ENCODE data around the gene TGFBR3. TPM values are rescaled to one million over a fixed set of nuclear protein-coding genes. Genes with fewer than 3 reads are reported as not detected.

The TGFBR3 gene
- polyA plus RNA-seq, 1 experiment = 8.2 TPM

GRCh38 chr1:91851130-91852010, 34.6 kb downstream of the TGFBR3 start:
- no peak overlapping the region for H3K4me3 ChIP-seq (ENCODE audit: low read depth, low read length)
- no peak for TF ChIP-seq CTCF (IDR thresholded peaks at IDR 0.05; ENCODE audit: insufficient read depth, low read depth, low read length)
- ChIA-PET POLR2A (no interaction called here), CTCF (interaction anchor here (0.6 to 1.8 kb wide), 6 partner anchors 9 to 339 kb away, joined by 3 to 7 read pairs (median 4); partner anchors contain the start of gene TGFBR3)
- no peaks in the 10 kb centered on the region for H3K36me3 ChIP-seq (ENCODE audit: control insufficient read depth, insufficient read depth, low read length)
- no peaks in the 10 kb centered on the region for H3K27me3 ChIP-seq (ENCODE audit: control insufficient read depth, insufficient read depth, low read length)
- no peak for DNase-seq (ENCODE audit: low read depth)

- Histone ChIP-seq H3K4me3 (ENCODE audit: low read depth, low read length) (no peak overlapping the region), H3K27me3 (ENCODE audit: control insufficient read depth, insufficient read depth, low read length) (no peaks in the 10 kb centered on the region), H3K36me3 (ENCODE audit: control insufficient read depth, insufficient read depth, low read length) (no peaks in the 10 kb centered on the region)
- no peak for DNase-seq (ENCODE audit: low read depth)
- ChIA-PET POLR2A (no interaction called here), CTCF (interaction anchor here (1.0 to 1.7 kb wide), 4 partner anchors 10 to 339 kb away, joined by 3 to 7 read pairs (median 4); partner anchors contain the start of gene TGFBR3)
- TF ChIP-seq CTCF (IDR thresholded peaks at IDR 0.05; ENCODE audit: insufficient read depth, low read depth, low read length) = no peak
These were observed 35.2 kb downstream of the TGFBR3 start for GRCh38 chr1:91850708-91851107.

GRCh38 chr1:91847851-91848250, 38.1 kb downstream of the TGFBR3 start:
- Histone ChIP-seq H3K36me3 (ENCODE audit: control insufficient read depth, insufficient read depth, low read length) (no peaks in the 10 kb centered on the region), H3K4me3 (ENCODE audit: low read depth, low read length) (no peak overlapping the region), H3K27me3 (ENCODE audit: control insufficient read depth, insufficient read depth, low read length) (no peaks in the 10 kb centered on the region)
- ChIA-PET CTCF (interaction anchor here (0.7 kb wide), 1 partner anchor 443 kb away, joined by 3 read pairs; no protein-coding TSS in a partner anchor), POLR2A (interaction anchor here (0.6 kb wide), 1 partner anchor 19 kb away, joined by 4 read pairs; no protein-coding TSS in a partner anchor)
- DNase-seq (ENCODE audit: low read depth) = no peak
- no peak for TF ChIP-seq CTCF (IDR thresholded peaks at IDR 0.05; ENCODE audit: insufficient read depth, low read depth, low read length)

GRCh38 chr1:91846639-91847013, 39.3 kb downstream of the TGFBR3 start:
- ChIA-PET CTCF (interaction anchor here (1.0 to 1.7 kb wide), 4 partner anchors 16 to 51 kb away, joined by 3 to 5 read pairs (median 4); no protein-coding TSS in a partner anchor), POLR2A (no interaction called here)
- H3K4me3 ChIP-seq (ENCODE audit: low read depth, low read length) = no peak overlapping the region
- DNase-seq (ENCODE audit: low read depth) = no peak
- no peak for TF ChIP-seq CTCF (IDR thresholded peaks at IDR 0.05; ENCODE audit: insufficient read depth, low read depth, low read length)
- no peaks in the 10 kb centered on the region for H3K27me3 ChIP-seq (ENCODE audit: control insufficient read depth, insufficient read depth, low read length)
- no peaks in the 10 kb centered on the region for H3K36me3 ChIP-seq (ENCODE audit: control insufficient read depth, insufficient read depth, low read length)

GRCh38 chr1:91846007-91846638, 39.8 kb downstream of the TGFBR3 start:
- ChIA-PET POLR2A (interaction anchor here (1.2 kb wide), 1 partner anchor 109 kb away, joined by 4 read pairs; no protein-coding TSS in a partner anchor), CTCF (interaction anchor here (1.0 to 1.7 kb wide), 5 partner anchors 16 to 335 kb away, joined by 3 to 5 read pairs (median 4); no protein-coding TSS in a partner anchor)
- no peak for DNase-seq (ENCODE audit: low read depth)
- H3K36me3 ChIP-seq (ENCODE audit: control insufficient read depth, insufficient read depth, low read length) = no peaks in the 10 kb centered on the region
- no peak overlapping the region for H3K4me3 ChIP-seq (ENCODE audit: low read depth, low read length)
- no peak for TF ChIP-seq CTCF (IDR thresholded peaks at IDR 0.05; ENCODE audit: insufficient read depth, low read depth, low read length)
- H3K27me3 ChIP-seq (ENCODE audit: control insufficient read depth, insufficient read depth, low read length) = no peaks in the 10 kb centered on the region
